ENCODE results near the gene RAMP1.
"Not testable (repeated sequence)": the region's sequence is repeated elsewhere in the genome, so short reads cannot be mapped to it uniquely, and the experiment has no call there.

The RAMP1 gene
- total RNA-seq, result 0.21 to 0.48 reads per million in 2 donors

DNA sequence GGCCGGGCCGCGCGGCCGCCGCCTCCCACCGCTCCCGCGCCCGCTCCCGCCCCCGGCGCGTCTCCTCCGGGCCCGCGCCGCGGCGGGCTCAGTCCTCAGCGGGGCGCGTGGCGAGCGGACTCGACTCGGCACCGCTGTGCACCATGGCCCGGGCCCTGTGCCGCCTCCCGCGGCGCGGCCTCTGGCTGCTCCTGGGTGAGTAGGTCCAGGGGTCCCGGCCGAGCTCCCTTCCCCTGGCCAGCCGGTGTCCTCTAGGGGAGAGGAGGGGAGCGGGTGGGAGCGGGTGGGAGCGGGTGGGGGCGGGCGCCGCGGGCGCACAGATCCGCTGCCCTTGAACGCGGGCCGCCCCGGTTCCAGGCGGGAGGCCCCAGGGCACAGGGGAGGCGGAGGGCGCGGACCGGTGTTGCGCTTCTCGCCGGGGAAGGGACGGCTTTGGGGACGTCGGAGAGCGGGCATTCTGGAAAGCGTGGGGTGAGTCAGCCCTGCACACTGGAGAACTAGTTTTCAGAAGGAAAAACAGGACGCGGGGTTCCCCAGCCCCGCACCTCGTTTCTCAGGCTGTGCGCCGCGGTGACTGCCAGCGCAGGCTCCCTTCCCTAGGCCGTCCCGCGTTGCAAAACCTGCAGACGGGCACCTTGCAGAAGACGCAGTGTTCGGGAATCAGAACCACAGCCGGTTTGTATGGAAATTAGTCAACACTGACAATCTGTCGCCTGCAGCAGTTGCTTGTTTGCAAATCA is at the start of gene RAMP1:
Gene RAMP1 (plus strand): TSS at position 91 of the 740 bp plus-strand sequence. CDS start 53 bp downstream, at position 144.
- DNase-seq, result no peak

DNA sequence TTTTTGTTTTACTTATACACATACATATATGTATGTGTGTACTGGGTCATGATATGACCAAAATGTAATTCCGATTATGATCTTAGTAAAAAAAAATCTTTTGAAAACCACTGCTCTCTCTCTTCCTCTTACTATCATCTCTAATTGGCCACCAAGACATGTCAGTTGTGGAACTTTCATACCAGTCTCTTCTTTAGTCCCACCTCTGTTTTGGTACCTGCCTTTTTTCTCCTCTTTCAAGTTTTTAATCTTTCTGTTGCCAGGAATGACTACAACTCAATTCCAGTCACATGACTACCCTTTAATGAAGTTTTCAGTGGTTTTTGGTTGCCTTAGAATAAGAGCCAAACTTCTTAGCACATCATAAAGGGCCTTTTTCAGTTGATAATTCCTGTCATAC is 43.8 kb upstream of the RAMP1 start:
- DNase-seq, result no peak

DNA sequence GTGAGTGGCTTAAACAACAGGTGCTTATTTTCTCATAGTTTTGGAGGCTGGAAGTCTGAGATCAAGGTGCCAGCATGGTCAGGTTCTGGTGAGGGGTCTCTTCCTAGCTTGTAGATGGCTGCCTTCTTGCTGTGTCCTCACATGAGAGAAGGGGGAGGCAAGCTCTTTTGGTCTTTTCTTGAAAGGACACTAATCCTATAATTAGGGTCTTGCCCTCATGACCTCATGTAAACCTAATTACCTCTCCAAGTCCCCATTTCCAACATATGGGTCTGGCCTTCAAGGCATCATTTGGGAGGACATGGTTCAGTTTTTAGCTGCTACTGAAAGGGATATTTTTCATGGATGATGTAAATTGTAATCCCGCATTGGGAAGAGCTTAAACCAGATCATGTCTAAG is 42.9 kb upstream of the RAMP1 start:
- no peak for DNase-seq

DNA sequence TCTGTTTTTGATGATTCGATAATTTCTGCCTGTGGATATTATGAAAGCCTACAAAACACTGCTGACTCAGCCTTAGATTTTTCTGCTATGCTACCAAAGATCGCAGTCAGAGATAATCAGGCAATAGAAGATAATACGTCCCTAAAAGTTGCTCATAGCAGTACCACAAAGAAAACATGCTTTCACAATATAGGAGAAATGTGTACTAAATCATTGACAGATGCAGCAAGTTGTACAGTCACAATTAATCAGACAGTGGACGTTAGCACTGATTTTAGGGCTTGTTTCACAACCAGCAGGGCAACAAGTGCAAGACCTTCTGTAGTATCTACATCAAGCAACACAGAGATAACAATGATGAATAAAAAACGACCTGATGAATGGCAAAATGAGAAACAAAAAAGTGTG is 41.4 kb upstream of the RAMP1 start:
- DNase-seq, result no peak

DNA sequence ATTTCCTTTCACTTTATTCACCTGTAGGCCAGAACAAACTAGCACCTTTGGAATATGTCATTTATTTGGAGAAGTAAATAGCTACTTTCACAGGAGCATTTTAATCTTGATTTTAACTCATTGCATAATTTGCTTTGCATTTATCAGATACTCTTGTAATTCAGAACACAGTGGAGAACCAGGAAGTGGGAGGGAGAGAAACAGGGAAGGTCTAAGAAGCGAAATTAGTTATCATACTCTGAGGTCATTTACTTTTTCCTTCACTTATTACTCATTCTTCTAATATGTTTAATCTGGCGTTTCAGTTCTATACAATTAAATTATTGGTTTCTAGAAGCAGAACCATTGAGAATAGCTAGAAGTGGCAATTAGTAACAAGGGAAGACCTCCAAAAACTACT is 40.2 kb upstream of the RAMP1 start:
- no peak for DNase-seq

DNA sequence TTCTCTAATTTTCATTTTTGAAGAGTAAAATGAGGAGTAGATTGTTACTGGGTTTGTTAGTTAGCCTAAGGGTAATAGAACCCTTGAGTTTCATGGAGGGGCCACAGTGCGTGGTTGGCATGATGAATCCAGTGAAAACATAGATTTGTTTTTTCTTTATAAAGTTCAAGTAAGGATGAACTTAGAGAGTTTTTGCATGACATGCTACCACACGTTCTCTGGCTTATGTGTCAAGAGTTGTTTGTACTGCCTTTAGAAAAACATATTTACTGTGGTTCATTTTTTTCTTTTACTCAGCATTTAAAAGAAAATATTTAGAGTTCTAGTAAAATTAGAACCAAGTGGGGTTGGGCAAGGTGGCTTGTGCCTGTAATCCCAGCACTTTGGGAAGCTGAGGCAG is 39.0 kb upstream of the RAMP1 start:
- no peak for DNase-seq

DNA sequence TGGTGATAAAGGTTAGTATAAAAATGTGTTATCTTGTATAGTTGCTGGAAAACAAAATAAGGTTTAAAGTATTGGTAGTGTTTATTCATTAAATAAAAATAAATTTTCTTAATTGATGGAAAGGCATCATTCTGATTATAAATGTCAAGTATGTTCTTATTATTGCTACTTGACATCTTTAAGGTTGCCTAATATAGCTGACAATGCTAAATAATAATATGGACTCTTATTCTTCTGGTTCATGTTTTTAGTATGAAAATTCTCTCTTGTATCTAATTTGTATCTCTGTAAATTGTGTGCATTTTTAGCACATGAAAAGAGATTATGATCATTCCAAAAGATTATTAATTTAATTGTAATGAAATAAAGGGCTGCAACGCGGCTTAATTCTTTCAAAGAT is 35.9 kb upstream of the RAMP1 start:
- no peak for DNase-seq

DNA sequence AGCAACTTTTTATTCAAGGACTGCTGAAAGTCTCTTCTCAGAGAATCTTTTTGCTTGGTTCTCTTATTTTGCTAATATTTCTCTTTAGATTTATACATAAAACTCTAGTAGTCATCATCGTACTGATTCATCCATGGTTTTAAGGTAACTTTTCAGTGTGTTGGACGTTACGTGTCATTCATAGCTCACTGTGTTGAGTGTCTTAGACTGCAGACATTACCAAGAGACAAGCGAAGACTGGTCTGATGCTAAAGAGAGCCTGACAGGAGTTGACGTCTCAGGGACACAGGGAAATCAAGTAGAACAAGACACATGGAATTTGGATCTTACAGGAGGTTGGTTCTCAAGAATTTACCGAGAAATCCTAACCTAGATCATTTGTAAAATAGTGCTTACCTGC is 35.3 kb upstream of the RAMP1 start:
- DNase-seq, result no peak

DNA sequence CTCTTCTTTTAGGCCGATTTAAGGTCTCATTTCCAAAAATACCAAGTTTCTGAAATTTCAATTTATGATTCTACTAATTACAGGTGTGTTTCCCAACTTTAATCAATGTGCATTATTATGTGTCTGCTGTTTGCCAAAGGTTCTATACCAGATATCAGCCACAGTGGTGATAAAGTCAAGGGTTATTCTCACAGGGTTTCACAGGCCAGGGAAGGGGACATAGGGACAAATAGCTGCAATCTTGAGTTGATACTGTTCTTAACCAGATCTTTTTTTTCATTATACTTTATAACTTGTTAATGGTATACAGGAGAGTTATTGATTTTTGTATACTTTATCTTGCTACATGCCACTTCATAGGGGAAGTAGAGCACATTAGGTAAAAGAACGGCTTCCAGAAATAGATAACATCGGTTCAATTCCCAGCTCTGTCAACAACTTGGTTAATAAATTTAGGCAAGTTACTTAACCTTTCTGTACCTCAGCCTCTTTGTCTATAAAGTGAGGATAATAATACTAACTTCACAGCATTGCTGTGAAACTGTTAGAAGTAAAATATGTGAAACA is 31.9 kb upstream of the RAMP1 start:
- no peak for DNase-seq

DNA sequence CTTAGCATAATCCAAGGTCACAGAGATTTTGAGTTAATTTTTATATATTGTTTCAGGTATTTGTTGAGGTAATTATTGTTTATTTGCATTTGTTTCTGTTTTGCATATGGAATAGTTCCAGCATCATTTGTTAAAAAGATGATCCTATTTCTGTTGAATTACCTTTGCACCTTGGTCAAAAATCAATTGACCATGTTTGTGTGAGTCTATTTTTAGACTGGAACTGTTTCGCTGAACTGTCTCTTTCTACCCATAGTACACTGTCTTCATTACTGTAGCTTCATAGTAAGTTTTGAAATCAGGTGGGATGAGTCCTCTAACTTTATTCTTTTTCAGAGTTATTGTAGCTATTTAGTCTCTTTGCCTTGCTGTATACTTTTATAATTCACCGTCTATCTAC is 28.9 kb upstream of the RAMP1 start:
- DNase-seq, result no peak

DNA sequence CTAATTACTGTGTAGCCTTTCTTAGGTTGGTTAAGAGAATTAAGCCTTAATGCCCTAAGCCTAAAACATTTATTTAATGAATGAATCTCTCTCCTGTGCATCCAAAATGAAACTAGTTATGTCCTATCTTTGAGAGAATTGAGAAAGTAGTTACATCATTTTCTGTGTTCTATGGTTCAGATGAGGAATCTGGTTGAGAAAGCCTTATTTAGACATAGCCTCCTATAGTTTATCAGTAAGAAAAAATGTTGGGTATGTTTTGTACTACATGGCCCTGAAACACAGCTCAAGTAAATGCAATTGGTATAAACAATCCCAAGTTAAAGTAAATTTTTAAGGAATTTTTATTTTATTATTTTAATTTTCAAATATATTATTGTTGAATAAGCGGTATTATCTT is 25.9 kb upstream of the RAMP1 start:
- DNase-seq, result no peak

DNA sequence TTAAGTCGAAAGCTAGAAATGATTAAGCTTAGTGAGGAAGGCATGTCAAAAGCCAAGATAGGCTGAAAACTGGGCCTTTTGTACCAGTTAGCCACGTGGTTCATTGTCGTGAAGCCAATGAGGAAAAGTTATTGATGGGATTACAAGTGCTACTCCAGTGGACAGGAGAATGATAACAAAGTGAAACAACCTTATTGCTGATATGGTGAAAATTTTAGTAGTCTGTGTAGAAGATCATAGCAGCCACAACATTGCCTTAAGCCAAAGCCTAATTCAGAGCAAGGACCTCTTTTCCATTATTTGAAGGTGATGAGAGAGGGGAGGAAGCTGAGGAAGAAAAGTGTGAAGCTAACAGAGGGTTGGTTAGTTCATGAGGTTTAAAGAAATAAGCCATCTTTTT is 24.1 kb upstream of the RAMP1 start:
- no peak for DNase-seq

DNA sequence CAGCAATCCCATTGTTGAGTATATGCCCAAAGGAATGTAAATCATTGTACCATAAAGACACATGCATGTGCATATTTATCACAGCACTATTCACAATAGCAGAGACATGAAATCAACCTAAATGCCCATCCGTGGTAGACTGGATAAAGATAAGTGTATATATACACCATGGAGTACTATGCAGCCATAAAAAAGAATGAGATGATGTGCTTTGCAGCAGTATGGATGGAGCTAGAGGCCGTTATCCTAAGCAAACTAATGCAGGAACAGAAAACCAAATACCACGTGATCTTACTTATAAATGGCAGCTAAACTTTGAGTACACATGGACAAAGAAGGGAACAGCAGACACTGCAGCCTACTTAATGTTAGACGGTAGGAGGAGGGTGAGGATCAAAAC is 18.4 kb upstream of the RAMP1 start:
- DNase-seq, result no peak

DNA sequence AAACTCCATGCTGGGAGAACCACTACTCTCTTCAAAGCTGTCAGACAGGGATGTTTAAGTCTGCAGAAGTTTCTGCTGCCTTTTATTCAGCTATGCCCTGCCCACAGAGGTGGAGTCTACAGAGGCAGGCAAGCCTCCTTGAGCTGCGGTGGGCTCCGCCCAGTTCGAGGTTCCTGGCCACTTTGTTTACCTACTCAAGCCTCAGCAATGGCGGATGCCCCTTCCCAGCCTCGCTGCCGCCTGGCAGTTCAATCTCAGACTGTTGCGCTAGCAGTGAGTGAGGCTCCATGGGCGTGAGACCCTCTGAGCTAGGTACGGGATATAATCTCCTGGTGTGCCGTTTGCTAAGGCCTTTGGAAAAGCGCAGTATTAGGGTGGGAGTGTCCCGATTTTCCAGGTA is 10.5 kb upstream of the RAMP1 start:
- not testable (repeated sequence) for DNase-seq

DNA sequence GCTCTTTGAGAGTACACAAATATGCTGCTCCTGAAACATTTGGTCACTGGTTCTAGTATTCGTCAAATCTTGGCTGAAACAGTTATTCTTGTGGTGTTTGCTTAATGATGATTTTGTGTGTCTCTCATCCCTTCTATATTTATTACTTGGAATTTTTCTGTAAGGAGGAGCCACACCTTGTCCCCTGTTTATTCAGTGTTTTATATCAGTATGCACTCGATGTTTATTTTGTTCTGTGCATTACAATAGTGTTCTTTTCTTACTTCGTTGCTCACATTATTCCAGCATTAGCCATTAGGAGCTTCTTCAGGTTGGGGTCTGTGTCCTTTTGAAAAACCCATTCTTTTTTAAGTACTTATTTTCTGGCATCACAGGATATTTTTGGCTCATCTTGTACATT is 5.1 kb upstream of the RAMP1 start:
- no peak for DNase-seq

DNA sequence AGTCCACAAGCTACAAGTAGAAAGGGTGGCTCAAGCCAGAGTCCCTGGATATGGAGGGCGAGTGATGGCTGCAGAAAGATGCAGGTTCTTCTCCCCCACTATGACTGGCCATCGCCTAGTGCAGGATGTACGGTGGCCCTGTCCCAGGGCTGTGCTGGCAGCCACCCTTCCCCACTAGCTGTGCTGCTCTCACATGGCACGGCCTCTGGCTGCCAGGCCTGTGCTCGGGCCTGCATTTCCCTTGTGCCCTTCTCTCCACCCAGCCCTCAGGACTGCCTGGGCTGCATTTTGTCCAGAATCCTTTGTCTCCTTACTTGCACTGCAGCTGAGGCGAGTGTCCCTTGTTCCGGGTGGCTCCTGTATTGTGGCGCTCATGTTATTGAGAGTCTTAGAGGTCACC is 1.6 kb upstream of the RAMP1 start:
- DNase-seq, result no peak

DNA sequence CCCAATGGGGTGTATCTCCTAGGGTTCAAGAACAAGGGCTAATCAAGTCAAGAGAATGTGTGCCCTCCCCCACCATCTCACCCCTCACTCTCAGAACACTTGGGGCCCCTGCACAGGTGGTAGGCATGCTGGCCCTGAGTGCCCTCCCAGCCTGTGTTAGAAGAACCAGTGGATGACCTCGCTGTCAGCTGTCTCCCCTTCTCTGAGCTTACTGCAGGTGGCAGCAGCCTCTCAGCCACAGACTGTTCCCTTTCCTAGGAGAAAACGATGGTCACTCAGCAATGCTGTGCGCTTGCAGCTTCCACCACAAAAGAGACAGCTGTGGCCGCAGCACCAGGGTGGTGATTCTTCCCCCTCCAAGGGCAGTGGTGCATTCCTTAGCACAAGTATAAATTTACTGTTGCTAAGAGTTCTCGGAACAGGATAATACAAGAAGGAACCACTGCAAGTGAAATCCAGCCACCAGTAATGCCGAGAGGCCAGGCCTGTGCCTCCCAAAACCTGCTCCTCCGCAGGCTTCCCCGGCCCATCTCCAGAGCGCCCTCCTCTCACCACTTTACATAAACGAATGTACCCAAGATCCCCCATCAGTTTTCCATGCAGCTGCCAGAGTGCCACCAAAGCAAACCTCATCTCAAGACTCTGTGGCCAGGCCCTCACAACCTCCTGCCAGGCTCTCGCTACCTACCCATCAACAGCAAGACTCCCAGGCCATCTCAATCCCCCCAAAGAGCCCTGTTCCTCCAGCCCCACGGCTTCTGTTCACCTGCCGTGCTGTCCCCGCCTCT is 935 bp upstream of the RAMP1 start:
- DNase-seq, result no peak

DNA sequence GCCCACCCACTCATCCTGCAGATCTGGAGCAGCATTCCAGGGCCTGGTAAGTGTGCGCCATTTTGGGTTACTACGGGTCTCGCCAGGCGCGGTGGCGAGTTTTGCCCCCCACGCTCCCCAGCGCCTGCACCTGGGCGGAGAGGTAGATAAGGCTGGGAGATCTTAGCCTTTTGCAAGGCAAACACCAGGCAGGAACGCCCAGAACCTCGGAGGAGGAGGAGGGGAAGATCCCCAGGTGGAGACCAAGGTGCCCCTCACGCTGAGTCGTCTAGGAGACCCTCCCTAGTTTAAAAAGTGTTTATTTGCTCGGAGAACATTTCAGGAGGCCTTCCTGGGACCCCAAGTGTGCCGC is 365 bp upstream of the RAMP1 start:
- no peak for DNase-seq

DNA sequence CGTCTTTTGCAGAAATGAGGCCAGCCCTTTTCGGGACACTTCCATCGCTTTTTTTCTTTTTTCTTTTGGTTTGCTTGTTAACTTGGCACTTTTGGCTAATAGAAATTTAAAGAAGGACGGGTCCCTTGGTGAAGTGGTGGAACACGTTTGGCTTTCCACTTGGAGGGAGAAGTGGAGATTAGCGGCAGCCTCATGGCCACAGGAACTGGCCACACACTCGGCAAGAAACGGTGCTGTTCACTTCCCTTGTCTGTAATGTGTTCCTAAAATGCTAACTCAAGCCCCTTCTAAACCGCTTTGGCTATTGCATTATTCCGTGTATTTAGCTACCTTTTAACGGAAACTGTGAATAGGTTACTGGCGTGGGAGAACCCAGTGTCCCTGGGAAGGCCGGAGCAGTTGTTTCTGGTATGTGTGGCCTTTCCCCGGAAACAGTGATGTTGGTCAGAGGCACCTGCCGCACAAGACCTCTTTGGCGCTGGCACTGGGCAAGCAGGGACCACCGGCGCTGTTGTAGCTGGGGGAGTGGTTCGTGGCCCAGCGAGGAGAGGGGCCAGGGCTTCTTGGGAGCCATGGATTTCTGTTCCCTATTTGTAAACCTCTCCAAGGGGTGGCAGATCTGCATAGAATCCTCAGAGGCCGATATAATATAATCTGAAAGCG is 981 bp downstream of the RAMP1 start:
- no peak for DNase-seq

DNA sequence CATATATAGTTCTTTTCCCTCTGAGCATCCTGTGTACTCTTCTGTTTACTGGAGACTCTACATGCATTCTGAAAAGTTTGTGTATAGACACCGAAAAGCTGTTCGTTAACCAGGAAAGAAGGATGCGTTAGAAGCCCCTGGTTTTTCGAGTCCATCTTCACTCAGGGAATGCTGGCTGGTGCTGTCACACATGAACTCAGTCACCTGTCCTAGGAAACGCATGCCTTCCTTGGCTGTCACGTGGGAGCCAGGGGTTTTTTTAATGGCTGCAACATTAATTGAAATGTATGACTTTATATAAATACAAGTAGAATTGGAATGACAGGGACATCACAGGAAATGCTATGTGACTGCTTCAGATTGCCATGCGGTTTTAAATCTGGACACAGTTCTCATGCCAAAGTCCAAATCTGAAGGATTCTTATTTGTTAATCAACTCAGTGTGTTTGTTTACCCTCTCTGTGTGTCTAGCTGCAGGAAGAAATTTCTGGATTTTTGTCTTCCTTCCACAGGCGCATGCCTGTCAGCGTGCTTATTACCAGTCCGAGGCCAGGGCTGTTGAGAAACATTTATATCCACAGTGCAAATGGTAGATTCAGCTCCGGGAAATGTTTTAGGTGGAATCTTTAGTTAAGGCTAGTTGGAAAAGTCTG is 2.6 kb downstream of the RAMP1 start:
- DNase-seq, result no peak

DNA sequence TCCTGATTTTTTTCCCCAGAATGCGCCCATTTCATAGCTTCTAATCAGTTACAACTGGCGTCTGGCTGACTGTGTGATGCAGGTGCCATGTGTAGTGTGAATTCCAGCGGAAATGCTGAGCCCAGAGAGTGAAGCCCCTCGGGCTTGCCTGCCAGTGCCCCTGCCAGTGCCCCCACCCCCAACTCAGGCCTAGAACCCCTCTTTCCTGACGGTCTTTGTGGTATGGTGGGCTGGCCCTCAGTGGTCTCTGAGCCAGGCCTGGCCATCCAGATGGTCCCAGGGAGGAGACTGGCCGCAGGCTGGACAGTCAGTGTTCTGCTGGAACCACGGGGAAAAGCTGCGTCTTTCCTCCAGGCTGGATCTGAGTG is 3.1 kb downstream of the RAMP1 start:
- no peak for DNase-seq

DNA sequence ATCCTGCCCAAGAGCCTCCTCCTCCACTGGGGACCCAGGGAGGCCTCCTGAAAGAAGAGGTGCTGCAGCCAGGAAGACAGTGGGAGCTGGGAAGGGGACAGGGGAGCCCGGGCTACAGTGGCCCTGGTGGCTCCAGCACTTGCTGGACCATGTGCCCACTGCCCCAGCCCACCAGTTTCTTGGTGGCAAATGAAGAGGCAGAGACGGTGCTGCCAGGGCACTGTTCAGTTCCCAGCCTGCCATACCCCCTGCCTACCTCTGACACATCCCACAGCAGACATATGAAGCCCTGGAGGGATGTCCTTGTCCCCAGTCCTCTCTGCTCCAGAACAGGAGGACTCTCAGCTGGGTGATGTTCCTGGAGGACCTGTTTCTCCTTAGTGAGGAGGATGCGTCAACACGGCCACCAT is 3.7 kb downstream of the RAMP1 start:
- no peak for DNase-seq

Data from T-helper 9 cell (primary cell).